ENCODE measurements around the gene FFAR2.
"Not testable (repeated sequence)": the region's sequence is repeated elsewhere in the genome, so short reads cannot be mapped to it uniquely, and the experiment has no call there.

DNA sequence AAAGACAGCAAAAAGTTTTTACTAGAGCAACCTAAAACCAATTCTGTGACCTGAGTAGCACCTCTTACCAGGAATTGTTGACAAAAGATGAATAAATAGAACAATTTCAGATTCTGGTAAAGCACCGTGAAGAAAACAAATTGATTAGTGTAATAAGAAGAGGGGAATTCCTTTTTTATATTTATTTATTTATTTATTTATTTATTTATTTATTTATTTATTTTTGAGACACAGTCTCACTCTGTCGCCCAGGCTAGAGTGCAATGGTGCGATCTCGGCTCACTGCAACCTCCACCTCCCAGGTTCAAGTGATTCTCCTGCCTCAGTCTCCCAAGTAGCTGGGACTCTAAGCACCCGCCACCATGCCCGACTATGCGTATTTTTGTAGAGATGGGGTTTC lies 24.7 kb upstream of the FFAR2 start:
- TF ChIP-seq, protein P1, sequence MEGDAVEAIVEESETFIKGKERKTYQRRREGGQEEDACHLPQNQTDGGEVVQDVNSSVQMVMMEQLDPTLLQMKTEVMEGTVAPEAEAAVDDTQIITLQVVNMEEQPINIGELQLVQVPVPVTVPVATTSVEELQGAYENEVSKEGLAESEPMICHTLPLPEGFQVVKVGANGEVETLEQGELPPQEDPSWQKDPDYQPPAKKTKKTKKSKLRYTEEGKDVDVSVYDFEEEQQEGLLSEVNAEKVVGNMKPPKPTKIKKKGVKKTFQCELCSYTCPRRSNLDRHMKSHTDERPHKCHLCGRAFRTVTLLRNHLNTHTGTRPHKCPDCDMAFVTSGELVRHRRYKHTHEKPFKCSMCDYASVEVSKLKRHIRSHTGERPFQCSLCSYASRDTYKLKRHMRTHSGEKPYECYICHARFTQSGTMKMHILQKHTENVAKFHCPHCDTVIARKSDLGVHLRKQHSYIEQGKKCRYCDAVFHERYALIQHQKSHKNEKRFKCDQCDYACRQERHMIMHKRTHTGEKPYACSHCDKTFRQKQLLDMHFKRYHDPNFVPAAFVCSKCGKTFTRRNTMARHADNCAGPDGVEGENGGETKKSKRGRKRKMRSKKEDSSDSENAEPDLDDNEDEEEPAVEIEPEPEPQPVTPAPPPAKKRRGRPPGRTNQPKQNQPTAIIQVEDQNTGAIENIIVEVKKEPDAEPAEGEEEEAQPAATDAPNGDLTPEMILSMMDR (conservative IDR thresholded peaks at IDR 0.05 in 1 of 2, IDR thresholded peaks at IDR 0.05 in 1 of 2; ENCODE audit: low read depth in 1 of 2, low read length in 2 of 2) = not testable (repeated sequence)
- TF ChIP-seq EZH2 (IDR thresholded peaks at IDR 0.05; ENCODE audit: low read length, missing control alignments) = not testable (repeated sequence)
